HCT116 (cell line): ENCODE results near the gene CPNE8.

Experiments
- EGR1 ChIP-seq: IDR thresholded peaks from 2 replicates; pipeline ENCODE4 v1.6.1; 2012; ENCODE audit warnings: low read depth
- POLR2A ChIP-seq: IDR thresholded peaks from 2 replicates; pipeline ENCODE4 v1.7.0; 2011; ENCODE audit warnings: borderline replicate concordance; ENCODE audit not compliant: insufficient read depth, insufficient read length; ENCODE audit errors: extremely low read depth
- TCF7L2 ChIP-seq: IDR thresholded peaks from 2 replicates; pipeline ENCODE4 v1.7.0; 2011; ENCODE audit warnings: borderline replicate concordance, inconsistent platforms; ENCODE audit not compliant: insufficient read depth, insufficient read length; ENCODE audit errors: extremely low read depth
- TF ChIP-seq, protein P1 (sequence below), 3 experiments: fragments of 200-600 bp in 1 of 3; sonication (generic) in 1 of 3; IDR thresholded peaks in 2 of 3; conservative IDR thresholded peaks in 1 of 3; 2 replicates each; pipeline ENCODE4 v1.5.1; 2012 to 2017; ENCODE audit warnings: low read depth in 2 of 3, low read length in 2 of 3, antibody characterized with exemption in 1 of 3, borderline replicate concordance in 1 of 3, control low read depth in 1 of 3, mild to moderate bottlenecking in 1 of 3, mixed read lengths in 1 of 3, mixed run types in 1 of 3, moderate library complexity in 1 of 3; ENCODE audit not compliant: insufficient read depth in 1 of 3
- TF ChIP-seq, protein P2 (sequence below): IDR thresholded peaks from 2 replicates; pipeline ENCODE4 v1.6.1; 2012; ENCODE audit warnings: low read depth

GRCh38 chr12:38890102-38890855 is 15.1 kb downstream of the CPNE8 start:
- TF ChIP-seq POLR2A = no peak
- TF ChIP-seq, protein P1, sequence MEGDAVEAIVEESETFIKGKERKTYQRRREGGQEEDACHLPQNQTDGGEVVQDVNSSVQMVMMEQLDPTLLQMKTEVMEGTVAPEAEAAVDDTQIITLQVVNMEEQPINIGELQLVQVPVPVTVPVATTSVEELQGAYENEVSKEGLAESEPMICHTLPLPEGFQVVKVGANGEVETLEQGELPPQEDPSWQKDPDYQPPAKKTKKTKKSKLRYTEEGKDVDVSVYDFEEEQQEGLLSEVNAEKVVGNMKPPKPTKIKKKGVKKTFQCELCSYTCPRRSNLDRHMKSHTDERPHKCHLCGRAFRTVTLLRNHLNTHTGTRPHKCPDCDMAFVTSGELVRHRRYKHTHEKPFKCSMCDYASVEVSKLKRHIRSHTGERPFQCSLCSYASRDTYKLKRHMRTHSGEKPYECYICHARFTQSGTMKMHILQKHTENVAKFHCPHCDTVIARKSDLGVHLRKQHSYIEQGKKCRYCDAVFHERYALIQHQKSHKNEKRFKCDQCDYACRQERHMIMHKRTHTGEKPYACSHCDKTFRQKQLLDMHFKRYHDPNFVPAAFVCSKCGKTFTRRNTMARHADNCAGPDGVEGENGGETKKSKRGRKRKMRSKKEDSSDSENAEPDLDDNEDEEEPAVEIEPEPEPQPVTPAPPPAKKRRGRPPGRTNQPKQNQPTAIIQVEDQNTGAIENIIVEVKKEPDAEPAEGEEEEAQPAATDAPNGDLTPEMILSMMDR (IDR thresholded peaks at IDR 0.05 in 2 of 3, conservative IDR thresholded peaks at IDR 0.05 in 1 of 3; ENCODE audit: borderline replicate concordance in 1 of 3, insufficient read depth in 1 of 3, low read depth in 2 of 3, low read length in 2 of 3) = no peak
- TF ChIP-seq EGR1 = no peak
- TF ChIP-seq, protein P2, sequence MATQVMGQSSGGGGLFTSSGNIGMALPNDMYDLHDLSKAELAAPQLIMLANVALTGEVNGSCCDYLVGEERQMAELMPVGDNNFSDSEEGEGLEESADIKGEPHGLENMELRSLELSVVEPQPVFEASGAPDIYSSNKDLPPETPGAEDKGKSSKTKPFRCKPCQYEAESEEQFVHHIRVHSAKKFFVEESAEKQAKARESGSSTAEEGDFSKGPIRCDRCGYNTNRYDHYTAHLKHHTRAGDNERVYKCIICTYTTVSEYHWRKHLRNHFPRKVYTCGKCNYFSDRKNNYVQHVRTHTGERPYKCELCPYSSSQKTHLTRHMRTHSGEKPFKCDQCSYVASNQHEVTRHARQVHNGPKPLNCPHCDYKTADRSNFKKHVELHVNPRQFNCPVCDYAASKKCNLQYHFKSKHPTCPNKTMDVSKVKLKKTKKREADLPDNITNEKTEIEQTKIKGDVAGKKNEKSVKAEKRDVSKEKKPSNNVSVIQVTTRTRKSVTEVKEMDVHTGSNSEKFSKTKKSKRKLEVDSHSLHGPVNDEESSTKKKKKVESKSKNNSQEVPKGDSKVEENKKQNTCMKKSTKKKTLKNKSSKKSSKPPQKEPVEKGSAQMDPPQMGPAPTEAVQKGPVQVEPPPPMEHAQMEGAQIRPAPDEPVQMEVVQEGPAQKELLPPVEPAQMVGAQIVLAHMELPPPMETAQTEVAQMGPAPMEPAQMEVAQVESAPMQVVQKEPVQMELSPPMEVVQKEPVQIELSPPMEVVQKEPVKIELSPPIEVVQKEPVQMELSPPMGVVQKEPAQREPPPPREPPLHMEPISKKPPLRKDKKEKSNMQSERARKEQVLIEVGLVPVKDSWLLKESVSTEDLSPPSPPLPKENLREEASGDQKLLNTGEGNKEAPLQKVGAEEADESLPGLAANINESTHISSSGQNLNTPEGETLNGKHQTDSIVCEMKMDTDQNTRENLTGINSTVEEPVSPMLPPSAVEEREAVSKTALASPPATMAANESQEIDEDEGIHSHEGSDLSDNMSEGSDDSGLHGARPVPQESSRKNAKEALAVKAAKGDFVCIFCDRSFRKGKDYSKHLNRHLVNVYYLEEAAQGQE = no peak
- TF ChIP-seq TCF7L2 = no peak
